Activated naive CD4-positive, alpha-beta T cell treated with anti-CD3 and anti-CD28 coated beads, Interleukin-2, amount 10 ng/mL, durations not matched to agents 7 days and 5 days (primary cell): ENCODE measurements around the gene ARHGAP22.

Experiments
- CTCF ChIA-PET: fragments of 350-600 bp; sonication (Branson Sonifier 250); formaldehyde crosslinking; loops from one replicate; lab custom pipeline; 2021; ENCODE audit warnings: antibody characterized with exemption; lab: Charles Lee
- DNase-seq: peaks from one replicate; pipeline ENCODE4 v3.0.0-alpha.2; 2020
- H3K27ac Mint-ChIP-seq: one replicate; pipeline ENCODE4 v1.8.0; 2021; ENCODE audit warnings: mild to moderate bottlenecking, moderate library complexity, mixed read lengths
- H3K27me3 Mint-ChIP-seq: one replicate; pipeline ENCODE4 v1.8.0; 2021; ENCODE audit warnings: mild to moderate bottlenecking, mixed read lengths
- H3K36me3 Mint-ChIP-seq: one replicate; pipeline ENCODE4 v1.8.0; 2021; ENCODE audit warnings: mixed read lengths
- H3K4me1 Mint-ChIP-seq: one replicate; pipeline ENCODE4 v1.8.0; 2021; ENCODE audit warnings: mixed read lengths
- H3K4me3 Mint-ChIP-seq: one replicate; pipeline ENCODE4 v1.8.0; 2021; ENCODE audit warnings: mild to moderate bottlenecking, moderate library complexity, mixed read lengths
- H3K9me3 Mint-ChIP-seq: one replicate; pipeline ENCODE4 v1.8.0; 2021; ENCODE audit warnings: mixed read lengths

Gene ARHGAP22

GRCh38 chr10:48456808-48457761 is 147.8 kb downstream of the ARHGAP22 start:
- Mint-ChIP-seq H3K9me3 (no peaks in the 10 kb centered on the region), H3K36me3 (no peaks in the 10 kb centered on the region), H3K27ac (no peak overlapping the region), H3K4me3 (no peak overlapping the region), H3K27me3 (peaks cover 4% of the 10 kb centered on the region), H3K4me1 (no peaks in the 10 kb centered on the region)
- peak; percentile 16 for DNase-seq
- CTCF ChIA-PET: no interaction called here

- Mint-ChIP-seq H3K27me3 (peaks cover 4% of the 10 kb centered on the region), H3K9me3 (no peaks in the 10 kb centered on the region), H3K4me1 (no peaks in the 10 kb centered on the region), H3K27ac (no peak overlapping the region), H3K4me3 (no peak overlapping the region), H3K36me3 (no peaks in the 10 kb centered on the region)
- peak; percentile 6 for DNase-seq
- CTCF ChIA-PET: interaction anchor here (1.6 kb wide), 1 partner anchor 11 kb away, joined by 3 read pairs; no protein-coding TSS in a partner anchor
Observed at GRCh38 chr10:48456361-48456804, 148.5 kb downstream of the ARHGAP22 start.

- DNase-seq: peak; percentile 6
- Mint-ChIP-seq H3K4me3 (no peak overlapping the region), H3K4me1 (no peaks in the 10 kb centered on the region), H3K27me3 (peaks cover 4% of the 10 kb centered on the region), H3K27ac (no peak overlapping the region), H3K9me3 (no peaks in the 10 kb centered on the region), H3K36me3 (no peaks in the 10 kb centered on the region)
- CTCF ChIA-PET: interaction anchor here (1.6 kb wide), 1 partner anchor 10 kb away, joined by 3 read pairs; no protein-coding TSS in a partner anchor
Observed at GRCh38 chr10:48455392-48456151, 149.3 kb downstream of the ARHGAP22 start.

GRCh38 chr10:48455055-48455391 is 149.8 kb downstream of the ARHGAP22 start:
- no peaks in the 10 kb centered on the region for H3K9me3 Mint-ChIP-seq
- no peaks in the 10 kb centered on the region for H3K36me3 Mint-ChIP-seq
- peak; percentile 5 for DNase-seq
- H3K27me3 Mint-ChIP-seq: peaks cover 4% of the 10 kb centered on the region
- no peak overlapping the region for H3K4me3 Mint-ChIP-seq
- no peak overlapping the region for H3K27ac Mint-ChIP-seq
- CTCF ChIA-PET: interaction anchor here (1.6 kb wide), 1 partner anchor 10 kb away, joined by 3 read pairs; no protein-coding TSS in a partner anchor
- H3K4me1 Mint-ChIP-seq: no peaks in the 10 kb centered on the region

GRCh38 chr10:48454302-48455054 is 150.4 kb downstream of the ARHGAP22 start:
- H3K4me1 Mint-ChIP-seq: no peaks in the 10 kb centered on the region
- H3K27ac Mint-ChIP-seq: no peak overlapping the region
- no peak overlapping the region for H3K4me3 Mint-ChIP-seq
- CTCF ChIA-PET: interaction anchor here (1.6 kb wide), 1 partner anchor 9 kb away, joined by 3 read pairs; no protein-coding TSS in a partner anchor
- peaks cover 4% of the 10 kb centered on the region for H3K27me3 Mint-ChIP-seq
- H3K36me3 Mint-ChIP-seq: no peaks in the 10 kb centered on the region
- peak; percentile 13 for DNase-seq
- H3K9me3 Mint-ChIP-seq: no peaks in the 10 kb centered on the region

- Mint-ChIP-seq H3K36me3 (no peaks in the 10 kb centered on the region), H3K4me3 (no peak overlapping the region), H3K4me1 (no peaks in the 10 kb centered on the region), H3K27ac (no peak overlapping the region), H3K27me3 (peaks cover 7% of the 10 kb centered on the region), H3K9me3 (no peaks in the 10 kb centered on the region)
- DNase-seq: peak; percentile 15
- CTCF ChIA-PET: no interaction called here
Observed at GRCh38 chr10:48453451-48454301, 151.2 kb downstream of the ARHGAP22 start.

- no peak overlapping the region for H3K4me3 Mint-ChIP-seq
- no peaks in the 10 kb centered on the region for H3K36me3 Mint-ChIP-seq
- peak; percentile 9 for DNase-seq
- CTCF ChIA-PET: no interaction called here
- H3K9me3 Mint-ChIP-seq: no peaks in the 10 kb centered on the region
- H3K4me1 Mint-ChIP-seq: no peaks in the 10 kb centered on the region
- no peak overlapping the region for H3K27ac Mint-ChIP-seq
- peaks cover 3% of the 10 kb centered on the region for H3K27me3 Mint-ChIP-seq
Observed at GRCh38 chr10:48452879-48453412, 151.9 kb downstream of the ARHGAP22 start.

- H3K9me3 Mint-ChIP-seq: no peaks in the 10 kb centered on the region
- DNase-seq: peak; percentile 17
- H3K27ac Mint-ChIP-seq: no peak overlapping the region
- H3K27me3 Mint-ChIP-seq: peaks cover 3% of the 10 kb centered on the region
- H3K4me3 Mint-ChIP-seq: no peak overlapping the region
- H3K36me3 Mint-ChIP-seq: no peaks in the 10 kb centered on the region
- CTCF ChIA-PET: no interaction called here
- H3K4me1 Mint-ChIP-seq: no peaks in the 10 kb centered on the region
Observed at GRCh38 chr10:48451969-48452878, 152.6 kb downstream of the ARHGAP22 start.

- CTCF ChIA-PET: no interaction called here
- Mint-ChIP-seq H3K36me3 (no peaks in the 10 kb centered on the region), H3K9me3 (no peaks in the 10 kb centered on the region), H3K27me3 (peaks cover 3% of the 10 kb centered on the region), H3K27ac (no peak overlapping the region), H3K4me1 (no peaks in the 10 kb centered on the region), H3K4me3 (no peak overlapping the region)
- DNase-seq: no peak
Observed at GRCh38 chr10:48450741-48451466, 154.0 kb downstream of the ARHGAP22 start.

GRCh38 chr10:48450233-48450740 is 154.6 kb downstream of the ARHGAP22 start:
- no peaks in the 10 kb centered on the region for H3K9me3 Mint-ChIP-seq
- H3K36me3 Mint-ChIP-seq: no peaks in the 10 kb centered on the region
- no peak for DNase-seq
- no peak overlapping the region for H3K4me3 Mint-ChIP-seq
- CTCF ChIA-PET: no interaction called here
- no peaks in the 10 kb centered on the region for H3K4me1 Mint-ChIP-seq
- no peak overlapping the region for H3K27ac Mint-ChIP-seq
- peaks cover 3% of the 10 kb centered on the region for H3K27me3 Mint-ChIP-seq

- DNase-seq: no peak
- Mint-ChIP-seq H3K9me3 (no peaks in the 10 kb centered on the region), H3K36me3 (no peaks in the 10 kb centered on the region), H3K4me3 (no peak overlapping the region), H3K4me1 (no peaks in the 10 kb centered on the region), H3K27me3 (peaks cover 3% of the 10 kb centered on the region), H3K27ac (no peak overlapping the region)
- CTCF ChIA-PET: no interaction called here
Observed at GRCh38 chr10:48449501-48450232, 155.2 kb downstream of the ARHGAP22 start.
